HG03097 (cell line): ENCODE results near the gene LGALS7.

Experiments used
- ATAC-seq: cut with Tn5 transposase; IDR thresholded peaks from one replicate; pipeline ENCODE4 v1.9.1; 2021; ENCODE audit not compliant: unreplicated experiment, low FRiP score

The LGALS7 gene

GRCh38 chr19:38741670-38742069 lies 31.6 kb downstream of the LGALS7 start:
- ATAC-seq = no peak

- ATAC-seq = no peak
Observed at GRCh38 chr19:38740932-38741331, 32.4 kb downstream of the LGALS7 start.

GRCh38 chr19:38740257-38740592 lies 33.1 kb downstream of the LGALS7 start:
- ATAC-seq = no peak

GRCh38 chr19:38739440-38740256 lies 33.7 kb downstream of the LGALS7 start:
- no peak for ATAC-seq

- ATAC-seq = no peak
Observed at GRCh38 chr19:38737921-38738737, 35.2 kb downstream of the LGALS7 start.

- ATAC-seq = no peak
Observed at GRCh38 chr19:38737281-38737865, 35.9 kb downstream of the LGALS7 start.

- no peak for ATAC-seq
Observed at GRCh38 chr19:38736413-38737280, 36.7 kb downstream of the LGALS7 start.

GRCh38 chr19:38736036-38736412 lies 37.3 kb downstream of the LGALS7 start:
- no peak for ATAC-seq

- no peak for ATAC-seq
Observed at GRCh38 chr19:38735257-38735686, 38.0 kb downstream of the LGALS7 start.

- ATAC-seq = no peak
Observed at GRCh38 chr19:38734426-38735256, 38.7 kb downstream of the LGALS7 start.

- ATAC-seq = no peak
Observed at GRCh38 chr19:38734176-38734425, 39.2 kb downstream of the LGALS7 start.

- ATAC-seq = no peak
Observed at GRCh38 chr19:38733493-38734175, 39.7 kb downstream of the LGALS7 start.

GRCh38 chr19:38733241-38733492 lies 40.1 kb downstream of the LGALS7 start:
- ATAC-seq = no peak

GRCh38 chr19:38731654-38732301 lies 41.5 kb downstream of the LGALS7 start:
- ATAC-seq = no peak

- no peak for ATAC-seq
Observed at GRCh38 chr19:38730731-38731589, 42.4 kb downstream of the LGALS7 start.

GRCh38 chr19:38730470-38730730 lies 42.9 kb downstream of the LGALS7 start:
- no peak for ATAC-seq

GRCh38 chr19:38729653-38730469 lies 43.5 kb downstream of the LGALS7 start:
- ATAC-seq = no peak
